GM19463 (cell line): Measurements from ENCODE around the gene PHLDA2.

Experiments
- ATAC-seq: cut with Tn5 transposase; IDR thresholded peaks from one replicate; pipeline ENCODE4 v1.9.1; 2021; ENCODE audit warnings: mild to moderate bottlenecking, moderate library complexity; ENCODE audit not compliant: unreplicated experiment

Gene PHLDA2

DNA sequence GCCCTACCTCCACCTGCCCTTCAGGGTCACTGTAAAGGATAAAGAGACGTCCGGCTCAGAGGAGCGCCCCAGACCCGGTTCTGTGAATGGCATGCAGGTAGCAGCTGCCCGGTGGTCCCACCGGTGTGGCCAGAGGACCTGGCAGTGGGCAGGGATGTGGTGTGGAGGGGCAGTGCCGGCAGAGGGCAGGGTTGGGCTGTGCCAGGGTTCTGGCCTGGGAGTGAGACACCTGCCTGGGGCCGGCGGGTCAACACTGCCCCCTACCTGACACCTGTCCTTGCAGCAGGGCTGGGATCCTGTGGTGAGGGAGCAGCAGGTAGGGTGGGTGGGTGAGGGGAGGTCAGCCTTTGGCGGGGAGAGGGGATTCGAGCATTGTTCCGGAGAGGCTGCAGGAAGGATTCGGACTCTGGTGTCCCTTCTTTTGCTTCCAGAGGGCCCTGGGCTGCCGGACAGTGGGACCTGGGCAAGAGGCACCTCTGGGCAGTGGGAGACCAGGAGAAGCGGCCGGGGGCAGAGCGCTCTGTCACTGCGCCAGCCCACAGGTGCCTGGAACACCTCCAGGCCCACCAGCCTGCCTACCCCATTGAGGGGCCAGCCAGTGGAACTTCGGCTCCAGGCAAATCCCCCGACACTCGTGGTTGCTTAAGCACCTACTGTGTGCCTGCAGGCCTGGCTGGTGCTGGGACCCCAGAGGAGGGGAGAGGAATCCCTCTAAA, 1.6 kb upstream of the PHLDA2 start:
- peak; percentile 32 for ATAC-seq

DNA sequence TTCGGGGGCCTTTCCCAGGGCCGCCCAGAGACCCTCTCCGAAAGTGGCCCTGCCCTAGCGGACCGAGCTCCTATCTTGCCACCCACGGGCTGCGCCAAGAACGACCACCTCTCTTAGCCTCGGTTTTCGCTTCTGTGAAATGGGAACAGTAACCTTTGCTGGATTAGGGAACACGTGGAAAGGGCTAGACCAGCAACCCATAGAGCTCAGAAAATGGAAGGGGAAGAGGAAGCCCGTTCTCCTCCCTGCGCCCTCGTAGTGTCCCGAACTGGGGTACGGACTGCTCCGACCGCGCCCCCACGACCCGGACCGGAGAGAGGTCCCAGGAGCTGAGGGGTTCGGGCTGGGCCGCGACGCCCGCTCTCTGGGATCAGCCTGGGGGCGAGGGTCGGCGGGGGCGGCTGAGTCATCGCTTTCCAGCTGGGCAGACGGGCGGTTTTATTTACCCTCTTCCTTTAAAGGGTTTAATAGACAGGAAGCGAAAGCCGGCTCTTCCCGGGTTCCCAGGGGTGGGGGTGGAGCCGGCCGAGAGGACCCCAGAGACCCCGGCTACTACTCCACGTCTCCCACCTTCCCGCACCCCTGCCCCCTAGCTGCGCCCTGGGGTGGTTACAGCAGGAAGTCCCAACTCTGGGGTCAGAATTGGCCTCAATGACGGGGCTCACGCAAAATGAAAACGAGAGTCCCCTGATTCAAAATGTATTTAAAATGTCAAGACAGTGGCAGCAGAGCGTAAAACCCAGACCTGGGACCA, 907 bp upstream of the PHLDA2 start:
- ATAC-seq: peak; percentile 26

DNA sequence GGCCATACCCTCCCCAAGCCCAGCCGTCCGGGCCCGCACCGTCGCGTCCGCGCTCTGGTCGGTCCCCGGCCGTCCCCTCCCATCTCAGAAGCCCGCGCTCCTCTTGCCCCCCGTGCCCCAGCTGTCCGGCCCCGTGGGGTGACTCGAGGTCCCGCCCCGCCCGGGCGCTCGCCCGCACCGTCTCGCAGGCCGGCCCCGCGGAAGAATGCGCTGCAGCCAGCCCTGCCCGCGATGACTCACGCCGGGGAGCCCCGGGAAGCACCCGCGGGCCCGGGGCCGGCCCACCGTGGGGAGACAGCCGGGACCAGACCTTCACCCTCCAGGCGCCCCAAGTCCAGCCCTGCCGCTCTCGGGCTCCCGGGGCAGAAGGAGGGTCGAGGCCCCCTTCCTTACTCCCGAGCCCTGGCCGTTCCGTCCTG, 320 bp upstream of the PHLDA2 start:
- ATAC-seq: no peak

DNA sequence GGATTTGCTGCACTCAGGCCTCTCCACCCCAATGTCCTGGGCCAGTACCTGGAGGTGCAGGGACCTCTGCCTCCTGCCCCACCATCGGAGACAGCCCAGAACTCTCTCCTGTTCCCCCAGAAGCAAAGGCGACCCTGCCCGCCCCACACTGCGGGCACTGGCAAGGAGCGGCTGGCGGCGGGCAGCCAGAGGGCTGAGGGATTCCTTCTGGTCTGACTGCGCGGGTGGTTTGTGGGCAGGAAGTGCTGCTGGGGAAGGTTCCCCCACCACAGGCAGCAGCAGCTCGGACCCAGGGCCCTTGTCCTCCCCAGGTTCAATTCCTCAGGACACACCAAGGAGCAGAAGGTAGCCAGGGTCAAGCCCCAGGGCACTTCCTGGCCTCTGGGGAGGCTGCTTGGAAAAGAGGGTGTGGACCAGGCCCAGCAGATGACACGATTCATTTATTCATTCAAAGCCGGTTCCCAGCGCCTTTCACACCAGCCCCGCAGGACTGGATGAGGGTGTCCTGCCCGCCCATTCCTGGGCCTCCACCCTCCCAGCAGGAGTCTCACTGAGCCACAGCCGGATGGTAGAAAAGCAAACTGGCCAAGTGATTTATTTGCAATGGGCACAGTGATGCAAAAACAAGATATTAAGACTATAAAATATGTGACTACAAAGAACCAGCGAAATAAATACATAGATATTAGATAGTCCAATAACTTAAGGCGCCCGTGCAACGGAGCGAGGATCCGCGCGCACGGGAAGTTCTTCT, 1.2 kb downstream of the PHLDA2 start:
- ATAC-seq: no peak

DNA sequence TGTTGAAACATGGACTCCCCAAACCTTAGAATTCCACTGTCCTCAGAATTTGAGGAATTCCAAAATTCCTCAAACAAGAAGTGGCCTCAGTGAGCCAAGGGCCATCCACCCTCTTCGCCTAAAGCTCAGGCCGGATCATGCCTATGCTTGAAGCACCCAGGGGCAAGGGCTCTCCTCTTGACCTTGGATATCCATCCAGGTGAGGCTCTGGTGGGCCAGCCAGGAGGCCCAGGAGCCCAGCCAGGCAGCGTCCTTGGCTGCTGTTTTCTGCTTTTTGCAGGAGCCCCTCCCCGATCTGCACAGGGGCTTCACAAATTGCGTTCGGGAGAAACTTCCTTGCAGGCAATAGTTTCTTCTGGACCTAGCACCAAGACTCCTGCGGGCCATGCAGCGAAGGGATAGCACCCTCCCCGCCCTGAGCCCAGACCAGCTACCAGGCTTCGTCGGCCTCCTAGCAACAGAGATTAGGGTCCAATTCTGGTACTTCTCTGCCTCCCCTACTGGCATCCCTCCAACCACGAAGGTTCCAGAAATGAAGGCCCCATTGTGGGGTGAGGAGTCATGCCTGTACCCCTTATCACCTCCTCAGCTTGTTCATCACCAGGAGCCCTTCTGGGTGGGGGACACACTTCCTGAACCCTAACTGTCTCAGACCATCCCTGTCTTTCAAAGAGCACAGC, 2.0 kb downstream of the PHLDA2 start:
- no peak for ATAC-seq

DNA sequence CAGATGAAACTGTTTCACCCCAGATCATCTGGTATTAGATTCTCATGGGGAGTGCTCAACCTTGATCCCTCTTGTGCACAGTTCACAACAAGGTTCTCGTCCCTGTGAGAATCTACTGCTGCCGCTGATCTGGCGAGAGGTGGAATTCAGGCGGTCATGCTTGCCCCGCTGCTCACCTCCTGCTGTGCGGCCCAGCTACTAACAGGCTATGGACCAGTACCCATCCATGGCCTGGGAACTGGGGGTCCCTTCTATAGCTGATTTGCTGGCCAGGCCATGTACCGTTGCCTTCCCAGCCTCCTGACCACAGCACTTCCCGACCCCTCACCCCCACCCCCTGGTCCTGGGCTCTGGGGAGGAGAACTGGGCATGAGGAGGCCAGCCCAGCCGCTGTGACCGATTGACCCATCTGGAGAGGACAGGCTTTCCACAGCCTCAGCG, 2.6 kb downstream of the PHLDA2 start:
- no peak for ATAC-seq

DNA sequence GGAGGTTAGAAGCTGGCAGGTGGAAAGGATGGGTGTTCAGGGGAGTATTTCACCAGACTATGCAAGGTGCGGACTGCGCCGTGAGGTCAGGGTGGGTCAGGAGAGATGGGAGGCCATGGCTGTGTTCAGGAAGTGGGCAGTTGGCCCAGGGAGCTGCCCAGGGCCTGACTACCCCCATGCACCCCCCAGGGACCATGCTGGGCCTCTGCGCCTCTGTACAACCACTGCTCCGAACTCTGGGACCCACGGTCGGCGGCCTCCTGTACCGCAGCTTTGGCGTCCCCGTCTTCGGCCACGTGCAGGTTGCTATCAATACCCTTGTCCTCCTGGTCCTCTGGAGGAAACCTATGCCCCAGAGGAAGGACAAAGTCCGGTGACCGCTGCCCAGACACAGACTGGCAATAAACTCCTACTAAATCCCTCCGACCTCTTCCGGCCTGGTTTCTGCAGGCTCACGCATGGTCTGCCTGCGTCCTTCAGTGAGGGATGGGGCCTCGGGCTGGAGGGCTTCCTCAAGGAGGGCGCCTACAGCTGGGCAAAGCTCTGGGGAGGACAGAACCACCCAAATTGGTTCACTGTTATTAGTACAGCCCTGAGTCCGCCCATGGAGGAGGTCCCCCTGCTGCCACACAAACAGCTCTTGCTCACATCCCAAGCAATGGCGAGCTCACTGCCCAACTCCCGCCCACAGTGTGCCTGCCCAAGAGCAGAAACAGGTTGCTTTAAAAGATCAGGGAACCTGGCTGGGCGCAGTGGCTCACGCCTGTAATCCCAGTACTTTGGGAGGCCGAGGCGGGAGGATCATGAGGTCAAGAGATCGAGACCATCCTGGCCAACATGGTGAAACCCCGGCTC, 4.2 kb downstream of the PHLDA2 start:
- no peak for ATAC-seq

DNA sequence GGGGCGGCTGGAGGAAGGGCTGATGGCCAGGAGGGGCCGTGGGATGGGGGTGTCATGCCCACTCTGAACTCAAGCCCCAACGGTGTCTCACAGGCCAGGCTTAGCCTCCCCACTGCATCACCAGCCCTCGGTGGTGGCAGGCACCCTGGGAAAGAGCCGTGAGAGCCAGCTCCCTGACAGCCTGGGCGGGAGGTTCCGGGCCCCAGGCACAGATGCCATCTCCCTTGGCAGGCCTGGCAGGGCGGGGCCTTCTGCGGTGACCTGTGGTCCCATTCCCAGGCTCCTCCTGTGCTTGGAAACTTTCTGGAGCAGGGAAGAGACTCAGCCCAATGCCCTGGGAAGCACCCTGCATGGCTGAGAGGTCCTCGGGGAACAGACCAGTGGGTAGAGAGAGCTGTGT, 4.8 kb downstream of the PHLDA2 start:
- no peak for ATAC-seq

DNA sequence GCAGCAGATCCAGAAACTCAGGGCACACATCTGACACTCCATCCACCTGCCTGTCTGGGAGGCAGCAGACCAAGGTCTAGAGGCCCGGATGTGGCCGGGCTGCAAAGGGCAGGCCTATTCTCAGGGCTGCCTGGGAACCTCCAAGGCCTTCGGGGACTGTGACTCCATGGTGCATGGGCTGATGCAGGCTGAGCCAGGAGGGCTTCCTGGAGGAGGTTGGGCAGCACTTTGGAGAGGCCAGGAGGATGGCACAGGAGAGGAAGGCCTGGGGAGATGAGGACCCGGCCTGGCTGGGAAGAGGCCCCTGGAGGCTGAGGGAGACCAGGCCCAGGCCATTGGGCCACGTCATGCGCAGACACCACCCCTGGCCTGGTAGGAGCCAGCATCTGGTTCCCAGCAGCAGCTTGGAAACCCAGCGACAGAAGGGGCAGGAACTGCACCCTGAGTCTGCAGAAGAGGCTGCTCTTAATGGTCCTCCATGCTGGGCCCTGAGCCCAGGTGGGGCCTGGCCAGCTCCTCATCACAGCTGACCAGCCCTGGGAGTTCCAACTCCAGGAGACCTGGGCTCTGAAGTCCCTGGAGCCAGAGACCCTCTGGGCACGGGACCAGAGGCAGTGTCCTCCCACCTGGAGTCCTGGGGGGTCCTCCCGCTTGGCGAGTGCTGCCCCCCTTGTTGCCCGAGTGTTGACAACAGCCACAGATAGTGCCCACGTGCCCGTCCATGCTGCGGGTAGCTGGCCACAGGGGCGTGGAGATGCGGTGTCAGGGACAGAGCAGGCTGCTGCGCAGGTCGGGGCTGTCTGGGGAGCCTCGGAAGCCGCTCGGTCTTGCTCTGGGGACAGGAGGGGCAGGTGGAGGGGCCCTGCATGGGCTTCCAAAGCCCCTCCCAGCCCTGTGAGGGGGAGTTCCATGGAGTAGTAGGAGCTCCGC, 5.5 kb downstream of the PHLDA2 start:
- ATAC-seq: no peak

DNA sequence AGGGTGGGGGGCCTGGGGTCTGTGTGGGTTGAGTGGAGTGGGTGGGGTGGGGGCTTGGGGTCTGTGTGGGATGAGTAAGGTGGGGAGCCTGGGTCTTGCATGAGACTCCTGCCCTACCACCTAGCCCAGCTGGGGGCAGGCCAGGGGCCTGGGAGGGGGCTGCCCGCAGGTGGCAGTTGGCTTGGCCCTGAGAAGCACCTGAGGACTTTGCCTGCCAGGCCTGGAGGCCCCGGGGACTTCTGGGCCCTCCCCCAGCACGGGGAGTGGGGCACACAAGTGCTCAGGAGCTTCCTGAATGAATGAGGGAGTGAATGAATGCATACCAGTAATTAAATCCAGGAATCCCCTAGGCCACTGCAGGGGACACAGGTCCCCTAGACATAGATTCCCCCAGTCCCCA, 6.6 kb downstream of the PHLDA2 start:
- no peak for ATAC-seq

DNA sequence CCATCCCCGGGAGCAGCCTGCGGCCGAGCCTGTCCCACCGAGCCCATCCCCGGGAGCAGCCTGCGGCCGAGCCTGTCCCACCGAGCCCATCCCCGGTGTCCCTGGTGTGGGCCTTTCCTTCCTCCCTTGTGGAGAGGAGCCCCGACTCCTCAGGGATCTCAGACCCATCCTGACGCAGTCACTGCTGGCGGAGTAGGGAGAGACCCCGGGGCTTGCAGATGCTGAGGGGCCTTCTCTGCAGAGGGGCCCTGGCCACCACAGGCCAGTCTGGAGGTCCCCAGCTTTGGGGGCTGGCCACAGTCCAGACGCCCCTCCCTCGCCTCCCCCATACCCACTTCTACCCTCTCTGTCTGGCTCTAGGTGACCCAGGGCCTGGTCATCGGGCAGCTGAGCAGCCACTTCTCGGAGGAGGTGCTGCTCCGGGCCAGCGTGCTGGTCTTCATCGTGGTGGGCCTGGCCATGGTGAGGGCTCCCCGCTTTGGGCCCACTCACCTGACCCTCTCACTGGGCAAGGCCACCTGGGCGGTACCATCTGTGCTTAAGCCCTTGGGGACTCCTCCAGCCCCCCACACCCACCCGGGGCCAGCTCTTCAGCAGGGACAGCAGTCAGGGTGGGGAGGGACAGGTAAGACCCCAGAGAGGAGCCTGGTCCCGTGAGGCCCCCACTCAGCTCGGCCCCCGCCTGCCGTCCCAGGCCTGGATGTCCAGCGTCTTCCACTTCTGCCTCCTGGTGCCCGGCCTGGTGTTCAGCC, 7.3 kb downstream of the PHLDA2 start:
- ATAC-seq: no peak

DNA sequence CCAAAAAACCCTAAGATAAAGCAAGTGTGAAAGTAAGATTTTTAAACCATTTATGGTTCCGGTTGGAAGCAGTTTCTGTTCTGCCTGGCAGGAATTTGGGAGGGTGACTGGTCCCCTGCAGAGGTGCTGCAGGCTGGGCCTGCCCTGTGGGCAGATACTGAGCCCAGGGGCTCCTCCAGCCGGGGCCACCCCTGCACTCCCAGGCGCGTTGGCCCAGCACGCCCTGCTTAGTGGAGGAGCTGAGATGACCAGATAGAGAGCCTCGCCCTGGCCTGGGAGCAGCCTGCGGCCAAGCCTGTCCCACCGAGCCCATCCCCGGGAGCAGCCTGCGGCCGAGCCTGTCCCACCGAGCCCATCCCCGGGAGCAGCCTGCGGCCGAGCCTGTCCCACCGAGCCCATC, 8.0 kb downstream of the PHLDA2 start:
- ATAC-seq: no peak

DNA sequence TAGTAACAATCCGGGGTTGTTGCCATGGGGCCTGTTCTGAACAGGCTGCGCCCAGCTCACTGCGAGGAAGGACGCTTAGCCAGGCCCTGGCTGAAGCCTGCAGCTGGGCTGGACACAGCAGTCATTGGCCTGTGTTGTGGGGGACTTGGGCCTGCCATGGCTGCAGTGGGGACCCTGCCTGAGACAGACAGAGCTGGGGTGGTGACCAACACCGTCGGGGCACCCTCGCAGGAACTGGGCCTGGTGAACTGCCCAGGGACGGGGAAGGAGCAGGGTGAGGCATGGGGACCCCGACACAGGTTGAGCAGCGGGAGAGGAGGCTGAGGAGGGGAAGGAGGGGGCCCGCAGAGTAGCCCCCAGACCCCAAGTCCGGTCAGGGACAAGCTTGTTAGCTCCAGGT, 8.9 kb downstream of the PHLDA2 start:
- no peak for ATAC-seq

DNA sequence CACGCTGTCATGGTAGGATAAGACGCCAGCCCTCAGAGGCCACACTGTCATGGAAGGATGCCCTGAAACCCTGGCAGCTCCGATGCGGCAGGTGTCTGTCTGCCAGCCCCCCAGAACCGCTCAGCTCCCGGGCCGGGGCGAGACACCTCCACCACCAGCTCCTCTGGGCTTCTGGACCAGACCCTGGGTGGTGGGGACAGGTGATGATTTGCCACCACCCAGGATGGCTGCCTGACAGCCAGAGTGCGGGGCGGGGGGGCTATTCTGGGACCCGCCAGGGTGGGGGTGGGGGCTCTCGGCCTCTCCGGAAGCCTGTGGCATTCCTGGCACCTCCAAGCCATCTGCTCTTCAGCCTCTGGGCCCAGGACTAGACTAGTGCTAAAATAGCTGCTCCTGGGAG, 9.4 kb downstream of the PHLDA2 start:
- ATAC-seq: no peak

DNA sequence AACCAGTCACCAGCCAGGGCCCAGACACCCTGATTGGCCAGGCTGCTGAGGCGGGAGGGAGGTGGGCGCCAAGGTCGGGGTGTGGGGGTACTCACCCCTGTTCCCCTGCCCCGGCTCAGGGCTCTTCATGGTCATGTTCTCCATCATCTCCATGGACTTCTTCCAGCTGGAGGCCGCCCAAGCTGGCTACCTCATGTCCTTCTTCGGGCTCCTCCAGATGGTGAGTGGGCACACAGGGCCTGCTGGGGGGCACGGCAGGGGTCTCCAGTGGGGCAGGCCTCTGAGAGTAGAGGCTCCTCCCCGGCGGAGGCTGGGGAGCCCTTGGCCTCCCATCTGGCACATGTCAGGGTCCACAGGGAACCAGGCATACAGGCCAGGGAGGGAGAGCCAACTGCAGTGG, 10.0 kb downstream of the PHLDA2 start:
- ATAC-seq: no peak

DNA sequence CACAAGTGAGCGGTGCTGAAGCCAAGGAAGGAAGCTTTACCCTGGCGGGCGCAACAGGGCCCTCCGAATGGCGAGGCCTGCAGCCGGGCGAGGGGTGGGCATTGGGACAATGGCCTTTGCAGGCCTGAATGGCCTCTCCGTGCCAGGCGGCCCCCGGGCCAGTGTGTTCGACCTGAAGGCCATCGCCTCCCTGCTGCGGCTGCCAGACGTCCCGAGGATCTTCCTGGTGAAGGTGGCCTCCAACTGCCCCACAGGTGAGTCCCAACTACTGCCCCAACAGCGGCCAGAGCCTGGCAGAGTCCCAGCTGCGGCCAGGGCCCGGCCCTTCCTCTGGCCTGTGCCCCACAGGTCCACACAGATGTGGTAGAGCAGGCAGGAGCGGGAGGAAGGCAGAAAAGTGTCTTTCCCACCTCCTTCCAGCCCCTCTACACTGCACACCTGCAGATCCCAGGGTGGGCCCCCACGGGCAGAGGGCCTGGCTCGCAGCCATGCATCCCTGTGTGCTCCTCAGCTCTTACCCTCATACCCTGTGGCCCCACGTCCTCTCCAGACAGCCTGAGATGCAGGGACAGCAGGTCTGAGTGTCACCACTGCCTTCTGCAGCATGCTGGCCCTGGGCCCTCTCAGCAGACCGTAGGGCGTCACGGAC, 11.3 kb downstream of the PHLDA2 start:
- no peak for ATAC-seq

DNA sequence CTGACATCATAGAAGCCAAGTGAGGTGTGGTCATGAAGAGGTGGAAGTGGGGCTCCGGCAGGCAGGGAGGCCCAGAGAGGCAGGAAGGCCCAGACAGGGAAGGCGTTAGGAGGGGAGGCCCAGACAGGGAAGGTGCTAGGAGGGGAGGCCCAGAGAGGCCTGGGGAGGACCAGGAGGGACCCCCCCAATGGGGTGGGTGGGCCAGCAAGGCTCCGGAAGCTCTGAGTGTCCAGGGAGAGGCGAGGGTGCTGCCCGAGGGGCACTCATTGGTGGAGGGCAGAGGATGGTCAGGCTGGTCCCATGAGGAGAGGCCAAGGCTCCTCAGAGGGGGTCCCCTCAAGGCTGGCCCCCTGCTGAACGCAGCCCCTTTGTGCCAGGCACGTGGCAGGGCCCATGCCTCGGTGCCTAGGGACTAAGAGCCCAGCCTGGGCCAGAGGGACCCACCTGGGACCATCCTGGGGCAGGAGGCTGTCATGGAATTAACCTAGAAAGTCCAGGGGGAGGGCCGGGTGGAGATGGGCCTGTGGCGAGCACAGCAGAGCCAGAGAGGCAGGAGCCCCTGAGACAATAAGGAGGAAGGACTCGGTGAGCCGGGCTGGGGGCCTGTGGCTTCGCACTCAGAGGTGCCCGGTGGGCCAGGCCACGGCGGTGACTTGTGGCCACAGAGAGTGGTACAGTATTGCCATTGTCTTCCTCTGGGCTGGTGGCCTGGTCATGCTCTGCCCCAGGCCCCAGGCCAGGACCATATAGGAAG, 12.2 kb downstream of the PHLDA2 start:
- ATAC-seq: no peak
